CD4-positive, alpha-beta T cell treated with Interleukin-17A for 1 hour (primary cell): ENCODE data around the gene WNT3.

Experiments used
- DNase-seq: peaks from one replicate; pipeline ENCODE4 v3.0.0-alpha.2; 2020

Gene WNT3

DNA sequence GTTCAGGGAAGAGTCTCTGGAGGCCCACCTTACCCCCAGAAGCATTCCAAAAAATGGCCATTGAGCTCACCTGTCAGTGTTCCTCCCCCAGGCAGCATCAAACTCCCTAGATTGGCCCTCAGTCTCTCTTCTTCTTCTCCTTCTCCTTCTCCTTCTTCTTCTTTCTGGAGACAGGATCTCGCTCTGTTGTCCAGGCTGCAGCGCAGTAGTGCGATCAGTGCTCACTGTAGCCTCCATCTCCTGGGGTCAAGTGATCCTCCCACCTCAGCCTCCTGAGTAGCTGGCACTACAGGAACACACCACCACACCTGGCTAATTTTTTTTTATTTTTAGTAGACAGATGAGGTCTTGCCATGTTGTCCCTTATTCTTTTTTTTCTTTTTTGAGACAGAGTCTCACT, 16.4 kb upstream of the WNT3 start:
- DNase-seq: no peak

DNA sequence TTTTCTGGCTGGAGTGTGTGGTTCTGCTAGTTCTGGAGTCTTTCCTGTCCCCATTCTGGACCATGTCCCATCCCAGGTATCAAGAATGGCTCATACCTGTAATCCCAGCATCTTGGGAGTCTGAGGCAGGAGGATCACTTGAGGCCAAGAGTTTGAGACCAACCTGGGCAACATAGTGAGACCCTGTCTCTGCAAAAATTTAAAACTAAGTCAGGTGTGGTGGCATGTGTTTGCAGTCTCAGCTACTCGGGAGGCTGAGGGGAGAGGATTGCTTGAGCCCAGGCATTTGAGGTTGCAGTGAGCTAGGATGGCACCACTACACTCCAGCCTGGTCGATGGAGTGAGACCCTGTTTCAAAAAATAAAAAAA, 15.3 kb upstream of the WNT3 start:
- DNase-seq: no peak

DNA sequence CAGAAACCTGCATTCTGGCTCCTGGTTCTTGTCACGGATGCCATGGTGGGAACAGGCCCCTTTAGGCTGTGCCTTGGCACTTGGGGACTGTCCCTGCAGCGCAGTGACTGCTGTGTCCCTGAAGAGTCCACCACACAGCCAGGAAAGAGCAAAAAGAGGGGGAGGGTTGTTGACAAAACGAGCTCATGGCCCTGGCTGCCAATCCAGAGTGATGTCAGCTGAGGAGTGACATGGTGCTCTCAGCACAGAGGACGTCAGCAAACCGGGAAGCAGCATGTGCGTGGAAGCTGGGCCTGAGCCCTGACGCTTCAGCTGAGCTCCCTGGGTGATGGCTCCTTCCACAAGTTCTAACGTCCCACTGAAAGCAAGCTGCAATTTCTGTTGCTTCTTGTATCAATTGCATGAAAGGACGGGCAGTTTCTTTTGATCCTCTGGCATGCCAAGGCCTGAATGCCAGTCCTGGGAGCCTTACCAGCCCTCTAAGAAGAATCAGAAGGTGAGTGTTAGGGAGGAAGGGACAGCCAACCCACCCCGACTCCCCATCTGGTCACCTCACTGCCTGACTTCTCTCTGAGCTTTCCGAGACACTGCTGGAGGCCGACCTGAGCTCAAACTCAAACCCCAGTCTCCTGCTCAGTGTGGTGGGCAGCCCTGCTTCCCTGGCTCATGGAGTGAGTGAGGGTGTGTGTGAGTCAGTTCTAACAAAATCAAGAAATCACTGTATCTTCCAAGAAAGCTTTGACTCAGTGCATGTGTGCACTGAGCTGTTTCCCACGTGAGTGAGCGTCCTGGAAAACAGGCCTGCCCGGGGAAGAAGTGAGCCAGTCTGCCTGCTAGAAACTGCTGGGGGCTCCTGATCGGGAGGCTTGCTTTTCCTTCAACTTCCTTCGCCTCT, 14.7 kb upstream of the WNT3 start:
- DNase-seq: no peak

DNA sequence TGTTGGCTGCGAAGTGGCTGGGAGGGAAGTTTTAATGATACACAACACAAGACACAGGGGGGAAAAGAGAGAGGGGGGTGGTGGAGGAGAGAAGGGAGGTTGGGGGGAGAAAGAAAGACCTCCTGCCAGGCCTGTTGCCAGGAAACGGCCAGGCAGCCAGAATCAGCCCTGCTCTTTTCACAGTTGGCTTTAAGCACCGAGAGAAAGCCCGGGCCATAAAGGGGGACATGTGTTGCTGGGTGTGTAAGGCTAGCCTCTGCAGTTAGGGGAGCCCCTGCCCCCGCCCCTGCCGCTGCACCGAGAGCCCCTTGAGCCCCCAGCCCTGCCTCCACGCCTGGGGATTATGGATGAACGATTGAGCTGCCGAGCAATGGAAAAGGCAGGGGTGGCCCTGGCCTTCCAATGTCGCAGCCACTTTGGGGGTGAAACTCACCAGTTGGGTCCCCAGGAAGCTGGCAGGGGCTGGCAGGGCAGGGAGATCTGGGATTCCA, 13.9 kb upstream of the WNT3 start:
- DNase-seq: no peak

DNA sequence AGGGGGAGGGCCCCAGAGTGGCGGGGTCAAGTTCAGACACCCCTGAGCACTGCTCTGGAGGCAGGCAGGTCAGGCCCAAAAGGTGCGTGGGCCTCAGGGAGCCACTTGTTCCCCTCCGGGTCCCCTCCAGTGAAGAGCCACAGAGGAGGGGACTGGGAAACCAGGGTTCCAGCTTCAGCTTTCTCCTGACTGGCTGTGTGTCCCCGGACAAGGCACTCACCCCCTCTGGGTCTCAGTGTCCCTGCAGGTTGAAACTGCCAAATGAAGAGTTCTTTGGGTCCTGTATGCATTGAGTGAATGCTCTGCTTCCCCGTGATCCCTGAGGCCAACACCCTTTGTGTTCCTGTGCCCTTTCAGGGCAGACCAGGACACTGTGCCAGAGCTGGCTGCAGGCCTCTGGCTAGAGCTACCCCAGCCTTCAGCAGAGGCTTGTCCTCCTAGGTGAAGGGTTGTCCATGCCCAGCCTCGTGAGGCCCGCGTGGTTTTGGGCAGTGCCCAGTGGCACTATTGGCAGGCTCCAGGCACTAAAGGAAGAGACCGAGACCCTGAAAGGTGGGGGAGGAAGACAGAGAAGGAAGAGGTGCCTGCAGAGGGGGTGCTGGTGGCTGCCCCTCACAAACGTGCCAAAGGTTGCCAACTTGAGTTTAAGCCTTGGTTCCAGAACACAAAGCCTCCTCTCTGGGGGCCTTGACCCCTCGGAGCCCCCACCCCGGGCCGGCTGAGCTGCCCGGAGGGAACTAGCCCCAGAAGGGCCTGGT, 13.3 kb upstream of the WNT3 start:
- DNase-seq: no peak

DNA sequence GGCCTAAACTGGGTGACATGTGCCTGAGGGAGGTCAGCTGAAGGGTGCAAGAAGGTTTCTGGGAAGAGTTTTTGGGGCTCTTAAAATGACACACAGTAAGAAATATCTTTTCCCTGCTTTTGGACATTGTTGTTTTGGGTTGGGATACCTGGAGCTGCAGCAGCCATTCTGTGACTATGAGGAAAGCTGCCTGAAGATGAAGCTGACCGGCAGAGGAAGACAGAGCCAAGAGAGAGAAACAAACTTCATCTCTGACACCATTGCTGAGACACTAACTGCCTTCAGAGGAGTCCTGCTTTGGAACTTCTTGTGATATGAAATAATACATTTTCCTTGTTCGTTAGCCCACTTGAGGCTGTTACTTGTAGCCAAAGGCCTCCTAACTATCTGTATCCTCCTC, 8.8 kb upstream of the WNT3 start:
- no peak for DNase-seq

DNA sequence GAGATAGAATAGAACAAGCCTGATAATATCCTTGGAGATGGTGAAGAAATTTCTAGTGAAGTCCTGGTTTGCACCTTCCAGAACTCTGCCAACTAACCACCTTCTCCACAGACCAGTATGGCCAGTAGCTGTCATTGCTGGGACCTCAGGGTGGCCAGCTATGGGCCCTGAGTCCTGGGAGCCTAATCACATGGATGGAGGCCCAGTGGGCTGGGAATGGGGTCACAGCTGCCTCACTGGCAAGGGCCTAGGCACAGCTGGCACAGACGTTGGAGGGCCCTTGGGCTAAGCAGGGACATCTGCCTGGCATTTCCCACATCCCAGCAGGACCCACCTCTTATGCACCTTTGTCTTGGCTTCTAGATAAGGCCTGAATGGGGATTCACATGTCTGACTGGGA, 7.6 kb upstream of the WNT3 start:
- no peak for DNase-seq

DNA sequence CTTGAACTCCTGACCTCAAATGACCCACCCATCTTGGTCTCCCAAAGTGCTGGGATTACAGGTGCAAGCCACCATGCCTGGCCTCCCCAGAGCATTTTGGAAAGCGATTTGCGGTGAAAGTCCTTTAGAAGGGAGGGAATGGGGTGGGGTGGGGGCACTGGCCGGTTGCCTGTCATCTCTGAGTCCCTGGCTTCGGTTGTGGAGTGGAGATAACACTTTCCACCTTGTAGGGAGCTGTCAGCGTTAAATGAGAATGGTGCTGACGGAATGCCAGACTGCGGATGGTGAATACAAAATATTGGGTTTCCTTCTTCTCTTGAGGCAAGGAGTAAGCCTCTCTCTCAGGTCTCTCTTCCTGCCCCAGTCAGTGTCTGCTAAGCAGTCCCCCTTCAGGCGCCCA, 5.2 kb upstream of the WNT3 start:
- DNase-seq: no peak

DNA sequence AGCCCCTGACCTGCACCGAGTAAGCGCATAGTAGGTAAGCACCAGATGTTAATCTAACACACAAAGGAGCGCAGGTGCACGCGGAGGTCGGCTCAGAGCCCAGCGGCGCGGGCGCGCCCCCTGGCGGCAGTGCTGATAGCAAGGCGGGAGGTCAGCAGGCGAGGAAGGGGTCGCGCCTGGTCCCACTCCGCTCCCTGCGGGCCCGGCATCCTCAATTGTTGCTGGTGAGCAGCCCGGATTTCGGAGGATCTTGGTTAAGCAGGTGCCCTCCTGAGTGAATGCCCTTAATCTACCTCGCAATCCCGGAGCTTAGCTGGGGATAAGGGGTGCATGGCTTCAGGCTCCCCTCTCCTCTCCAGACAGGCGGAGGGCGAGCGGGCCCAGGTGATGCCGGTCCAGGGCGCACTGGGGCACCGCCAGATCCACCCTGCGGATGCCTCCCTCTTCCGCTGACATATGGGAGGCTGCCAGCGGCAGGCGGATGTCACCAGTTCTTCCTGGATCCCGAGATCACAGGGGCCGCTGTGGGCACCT, 4.0 kb upstream of the WNT3 start:
- no peak for DNase-seq

DNA sequence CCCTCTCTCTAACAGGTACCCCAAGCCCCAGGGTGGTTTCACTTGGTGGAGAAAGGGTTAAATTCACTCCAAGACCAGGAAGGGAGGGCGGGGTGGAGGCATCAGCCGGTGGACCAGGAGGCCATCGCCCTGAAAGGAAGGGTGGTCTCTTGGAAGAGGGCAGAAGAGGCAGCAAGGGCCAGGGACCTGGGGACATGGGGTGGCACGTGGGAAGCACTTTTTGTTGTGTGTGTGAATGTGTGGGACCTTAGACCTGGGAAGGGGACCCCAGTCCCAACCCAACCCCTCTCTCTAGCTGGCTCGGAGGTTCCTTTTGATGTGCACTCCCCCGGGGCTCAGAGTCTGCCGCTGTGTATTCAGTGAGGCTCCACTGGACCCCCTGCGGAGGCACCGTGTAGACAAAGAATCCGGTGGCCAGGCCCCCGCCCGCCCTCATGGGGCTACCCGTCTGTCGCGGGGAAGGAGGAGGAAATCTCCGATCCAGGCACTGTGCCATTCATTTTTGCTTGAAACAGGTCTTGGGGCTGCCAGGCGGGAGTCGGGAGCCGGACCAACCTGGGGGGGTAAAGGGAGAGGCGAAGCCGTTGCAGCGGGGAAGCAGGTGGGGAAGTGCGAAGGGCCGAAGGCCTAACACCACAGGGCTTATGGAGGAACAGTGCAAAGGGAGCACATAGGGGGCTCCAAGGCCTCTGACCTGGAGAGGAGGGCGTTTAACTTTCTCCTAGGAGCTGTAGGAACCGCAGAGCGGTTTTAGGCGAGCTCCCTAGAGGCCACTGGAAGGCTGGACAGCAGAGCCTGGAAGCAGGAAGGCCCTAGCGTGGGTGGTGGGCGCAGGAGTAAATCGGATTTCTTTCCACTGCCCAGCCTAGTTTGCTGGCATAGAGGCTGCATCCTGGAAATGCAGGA, 3.2 kb upstream of the WNT3 start:
- no peak for DNase-seq

DNA sequence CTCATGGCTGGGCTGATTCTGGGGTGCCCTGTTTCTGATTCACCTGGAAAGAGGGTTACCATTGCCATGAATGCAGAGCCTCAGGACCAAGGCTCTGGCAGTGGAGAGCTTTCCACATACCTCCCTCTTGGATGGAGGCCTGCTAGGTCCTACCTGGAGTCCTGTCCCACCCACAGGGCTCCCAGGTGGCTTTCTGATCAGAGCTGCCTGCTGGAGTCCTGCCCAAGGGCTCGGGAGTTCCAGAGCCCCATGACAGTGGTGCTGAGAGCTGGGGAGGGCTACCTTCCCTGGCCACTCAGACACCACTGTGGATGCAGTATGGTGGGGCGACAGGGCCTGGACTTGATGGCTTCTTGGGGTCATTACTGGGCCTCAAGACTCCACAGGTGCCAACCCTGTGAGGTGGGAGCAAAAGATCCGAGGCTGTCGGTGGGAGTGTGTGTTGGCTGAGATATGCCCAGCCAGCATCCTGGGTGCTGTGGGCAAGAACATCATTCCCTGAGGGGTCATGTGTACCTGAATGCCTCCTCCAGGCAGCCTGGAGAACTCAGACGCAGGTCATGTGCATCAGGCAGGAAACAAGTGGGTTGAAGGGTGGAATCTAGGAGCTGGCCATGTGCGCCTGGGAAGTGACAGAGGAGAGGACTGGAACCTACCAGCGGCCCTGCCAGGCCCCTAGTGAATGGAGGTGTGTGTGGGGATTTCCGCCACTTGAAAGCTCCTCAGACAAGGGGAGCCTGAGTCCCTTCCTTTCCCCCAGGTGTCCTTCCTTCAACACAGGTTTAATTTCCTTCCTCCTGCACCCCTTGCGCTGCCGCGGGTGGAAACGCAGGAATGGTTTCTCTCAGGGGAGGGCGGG, 2.3 kb upstream of the WNT3 start:
- no peak for DNase-seq

DNA sequence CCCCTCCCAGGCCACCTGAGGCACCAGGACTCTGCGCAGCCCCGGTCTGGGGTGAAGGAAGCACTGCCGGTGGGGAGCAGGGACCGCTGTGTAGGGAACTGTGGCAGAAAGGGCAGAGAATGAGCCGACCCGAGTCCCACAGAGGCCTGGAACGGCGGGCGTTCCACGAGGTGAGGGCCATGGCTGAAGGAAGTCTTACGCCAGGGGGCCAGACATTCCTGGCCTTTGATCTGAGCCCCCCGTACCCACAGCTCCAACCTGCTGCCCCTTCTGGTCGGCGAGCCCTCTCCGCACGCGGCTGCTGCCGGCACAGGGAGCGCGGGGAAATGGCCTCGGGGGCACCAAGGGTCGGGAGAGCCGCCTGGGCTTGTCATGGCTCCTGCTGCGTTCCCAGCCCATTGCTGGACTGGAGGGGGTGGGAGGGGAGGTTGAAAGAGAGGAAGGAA, 1.4 kb upstream of the WNT3 start:
- DNase-seq: no peak

DNA sequence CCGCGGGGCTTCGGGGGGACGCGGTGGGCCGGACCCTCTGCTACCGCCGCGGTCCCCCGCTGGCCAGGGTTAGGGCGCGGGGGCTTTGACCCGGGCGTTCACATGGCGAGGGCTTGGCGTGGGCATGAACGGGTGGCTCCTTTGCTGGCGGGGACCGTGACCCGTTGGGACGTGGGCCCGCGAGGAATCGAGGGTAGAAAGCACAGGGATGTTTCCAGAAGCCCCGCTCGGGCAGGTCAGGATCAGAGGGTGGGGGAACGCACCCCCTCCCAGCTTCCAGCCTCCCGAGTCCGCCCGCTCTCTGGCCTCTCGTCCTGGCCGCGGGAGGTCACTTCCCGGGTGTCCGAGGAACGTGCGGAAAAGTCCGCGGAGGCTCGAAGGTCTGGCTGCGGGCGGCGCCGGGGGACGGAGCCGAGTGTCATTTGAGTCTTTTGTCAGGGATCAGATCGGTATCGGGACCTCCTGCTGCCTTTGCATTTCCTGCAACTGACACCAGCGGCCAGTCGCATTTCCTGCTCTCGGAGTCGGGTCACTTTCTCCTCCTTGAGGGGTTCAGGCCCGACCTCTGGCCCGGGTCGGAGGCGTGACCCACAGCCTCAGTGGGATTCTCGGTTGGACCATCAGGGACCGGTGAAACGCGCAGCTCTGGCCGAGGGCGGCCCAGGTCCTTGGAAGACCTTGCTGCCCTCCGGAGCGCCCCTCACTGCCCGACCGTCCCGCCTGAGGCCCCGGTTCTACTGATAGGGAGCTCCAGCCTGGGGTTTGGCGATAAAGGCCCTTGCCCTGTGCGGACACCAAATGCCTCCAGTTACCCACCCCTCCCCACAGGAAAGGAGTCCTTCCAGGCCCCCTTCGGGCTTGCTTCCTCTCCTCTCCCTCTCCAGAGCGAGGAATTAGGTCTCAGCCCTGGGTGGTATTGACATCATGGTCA, 702 bp upstream of the WNT3 start:
- DNase-seq: peak; percentile 3

DNA sequence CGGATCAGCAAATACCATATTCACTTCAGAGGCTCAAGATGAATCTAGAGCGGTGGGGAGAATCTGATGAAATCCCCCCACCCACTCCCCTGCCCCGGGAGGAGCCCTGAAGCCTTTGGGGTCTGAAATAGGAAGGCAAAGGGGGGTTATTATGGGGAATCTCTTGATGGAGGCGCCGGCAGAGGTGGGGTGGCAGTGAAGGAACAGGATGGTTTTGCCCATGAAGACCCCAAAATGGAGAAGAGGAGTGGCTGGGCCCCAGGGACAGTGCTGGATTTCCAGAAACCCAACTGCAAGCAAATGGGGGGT, 637 bp downstream of the WNT3 start:
- no peak for DNase-seq

DNA sequence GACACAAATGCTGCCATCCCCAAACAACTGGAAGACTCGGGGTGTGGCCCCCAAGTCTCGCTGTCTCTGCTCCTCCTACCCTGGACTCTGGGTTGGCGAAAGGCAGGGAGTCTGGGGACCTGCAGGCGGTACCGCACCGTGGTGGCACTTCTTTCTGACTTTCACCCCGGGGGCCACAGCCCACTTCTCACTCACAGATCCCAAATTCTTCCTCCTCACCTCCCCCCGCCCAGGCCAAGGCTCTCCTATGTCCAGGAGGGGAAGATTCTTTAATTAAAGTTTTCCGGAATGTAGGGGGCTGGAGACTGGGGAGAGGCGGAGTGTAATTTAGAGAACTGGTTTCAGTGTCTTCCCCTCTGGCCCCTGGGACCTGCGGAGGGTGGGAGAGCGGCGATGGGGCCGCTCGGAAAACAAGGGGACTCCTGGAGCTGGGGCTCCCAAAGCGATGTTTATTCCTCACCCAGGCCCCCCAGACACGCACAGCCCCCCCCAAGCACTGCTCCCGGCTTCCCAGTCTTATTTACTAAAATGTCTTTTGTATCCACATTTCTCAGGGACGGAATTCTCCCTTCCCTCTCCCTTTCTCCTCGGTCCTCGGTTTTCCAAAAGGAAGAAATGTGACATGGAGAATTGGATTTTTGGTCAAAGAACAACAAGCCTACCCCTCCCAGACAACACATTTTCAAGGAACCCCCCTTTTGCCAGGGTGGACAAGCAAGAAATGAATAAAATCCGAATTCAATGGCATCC, 1.2 kb downstream of the WNT3 start:
- DNase-seq: no peak

DNA sequence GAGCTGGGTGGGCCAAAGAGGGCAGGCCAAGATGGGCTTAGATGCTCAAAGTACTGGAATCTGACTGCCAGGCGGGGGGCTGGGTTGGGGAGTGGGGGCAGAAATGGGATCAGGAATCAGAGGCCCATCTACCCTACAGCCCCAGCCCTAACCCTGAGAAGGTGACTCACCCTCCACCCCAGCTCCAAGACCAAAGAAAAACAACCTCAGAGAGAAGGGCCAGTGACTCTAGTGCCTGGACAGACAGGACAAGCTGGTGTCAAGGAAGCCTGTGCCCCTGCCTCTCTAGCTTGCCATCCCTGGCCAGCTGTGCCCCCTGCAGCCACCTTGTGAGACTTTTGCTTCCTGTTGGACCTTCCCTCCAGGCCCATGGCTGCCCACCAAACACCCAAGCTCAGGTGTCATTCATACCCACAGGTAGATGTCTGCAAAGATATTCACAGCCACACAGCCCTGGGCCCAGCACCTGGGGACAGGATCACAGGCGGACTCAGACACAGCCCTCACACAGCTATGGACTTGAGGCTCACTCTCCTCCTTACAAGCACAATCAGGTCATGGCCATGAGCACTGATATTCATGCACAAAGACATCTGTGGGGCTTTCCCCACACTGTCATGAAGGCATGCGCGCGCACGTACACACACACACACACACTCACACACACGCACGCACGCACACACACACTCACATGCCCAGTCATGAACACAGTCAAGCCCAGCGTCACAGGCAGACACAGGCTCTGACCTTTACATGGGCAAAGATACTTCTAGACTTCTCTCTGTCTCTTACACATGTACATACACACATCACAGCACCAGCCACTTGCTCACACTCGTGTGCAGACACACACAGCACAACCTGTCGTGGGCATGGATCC, 2.8 kb downstream of the WNT3 start:
- DNase-seq: no peak

DNA sequence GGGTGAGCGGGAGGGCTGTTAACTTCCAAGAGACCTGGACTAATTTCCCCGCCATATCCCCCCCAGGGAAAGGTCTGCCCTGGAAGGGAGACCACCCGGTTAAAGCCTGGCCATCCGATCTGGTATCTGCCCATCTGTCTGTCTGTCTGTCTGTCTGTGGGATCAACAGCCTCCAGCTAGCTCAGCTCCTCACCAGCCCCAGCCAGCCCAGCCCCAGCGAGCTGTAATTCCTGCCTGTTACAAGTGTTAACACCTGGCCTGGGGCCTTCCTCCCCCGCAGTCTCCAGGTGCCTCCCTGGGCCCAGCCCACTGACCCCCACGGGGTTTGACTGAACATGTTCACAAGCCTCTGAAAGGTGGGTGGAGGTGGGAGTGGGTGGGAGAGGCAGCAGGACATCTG, 4.0 kb downstream of the WNT3 start:
- DNase-seq: no peak

DNA sequence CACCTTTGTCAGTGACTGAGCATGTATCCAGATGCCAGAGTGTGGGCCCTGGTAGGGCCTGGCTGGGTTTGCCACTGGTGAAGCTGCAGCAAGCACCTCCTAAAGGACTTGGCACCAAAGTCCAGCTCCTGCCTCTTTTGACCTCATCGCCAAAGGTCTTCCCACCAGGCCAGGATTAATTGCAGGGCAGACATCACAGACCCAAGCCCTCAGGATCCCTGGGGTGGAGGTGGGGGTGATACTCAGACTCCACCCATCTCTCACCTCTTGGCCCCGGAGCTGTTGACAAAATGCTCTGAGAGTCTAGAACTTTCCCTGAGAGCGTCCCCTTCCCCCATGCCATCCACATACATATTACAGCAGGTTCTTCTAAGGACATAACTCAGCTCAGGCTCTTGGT, 4.6 kb downstream of the WNT3 start:
- DNase-seq: no peak
